ENCODE data around the gene DTX3.

The DTX3 gene

GRCh38 chr12:57620245-57620935 lies 15.8 kb downstream of the DTX3 start:
- no peak for DNase-seq (ENCODE audit: low read depth)

GRCh38 chr12:57620936-57621496 lies 16.4 kb downstream of the DTX3 start:
- no peak for DNase-seq (ENCODE audit: low read depth)

- DNase-seq (ENCODE audit: low read depth) = no peak
Observed at GRCh38 chr12:57621497-57622292, 17.1 kb downstream of the DTX3 start.

- no peak for DNase-seq (ENCODE audit: low read depth)
Observed at GRCh38 chr12:57622293-57623245, 17.9 kb downstream of the DTX3 start.

- no peak for DNase-seq (ENCODE audit: low read depth)
Observed at GRCh38 chr12:57623385-57623784, 18.8 kb downstream of the DTX3 start.

- no peak for DNase-seq (ENCODE audit: low read depth)
Observed at GRCh38 chr12:57623811-57624390, 19.3 kb downstream of the DTX3 start.

GRCh38 chr12:57624441-57625220 lies 20.0 kb downstream of the DTX3 start:
- DNase-seq (ENCODE audit: low read depth) = no peak

- no peak for DNase-seq (ENCODE audit: low read depth)
Observed at GRCh38 chr12:57625261-57626032, 20.8 kb downstream of the DTX3 start.

GRCh38 chr12:57626111-57626920 lies 21.7 kb downstream of the DTX3 start:
- DNase-seq (ENCODE audit: low read depth) = no peak

GRCh38 chr12:57626921-57627445 lies 22.4 kb downstream of the DTX3 start:
- no peak for DNase-seq (ENCODE audit: low read depth)

GRCh38 chr12:57627501-57628279 lies 23.1 kb downstream of the DTX3 start:
- no peak for DNase-seq (ENCODE audit: low read depth)

- no peak for DNase-seq (ENCODE audit: low read depth)
Observed at GRCh38 chr12:57628280-57629191, 23.9 kb downstream of the DTX3 start.

- no peak for DNase-seq (ENCODE audit: low read depth)
Observed at GRCh38 chr12:57629897-57630471, 25.4 kb downstream of the DTX3 start.

- no peak for DNase-seq (ENCODE audit: low read depth)
Observed at GRCh38 chr12:57630891-57631433, 26.3 kb downstream of the DTX3 start.

- DNase-seq (ENCODE audit: low read depth) = no peak
Observed at GRCh38 chr12:57631566-57632072, 27.0 kb downstream of the DTX3 start.

All from iris pigment epithelial cell (primary cell).